B cell (primary cell): Measurements from ENCODE around the gene MNT. TPM values are rescaled to one million over a fixed set of nuclear protein-coding genes. Genes with fewer than 3 reads are reported as not detected.

Experiments used
- ATAC-seq: fragments of 200-7000 bp; cut with Tn5 transposase; one replicate; pipeline ENCODE4 v1.10.0; 2021; ENCODE audit warnings: low read depth, mild to moderate bottlenecking, moderate number of reproducible peaks, moderate library complexity
- CTCF ChIA-PET: fragments of 350-600 bp; sonication (Branson Sonifier 250); formaldehyde crosslinking; loops from one replicate; lab custom pipeline; 2021; ENCODE audit warnings: antibody characterized with exemption, inconsistent platforms; lab: Charles Lee
- POLR2A ChIA-PET: fragments of 350-600 bp; sonication (Branson Sonifier 250); formaldehyde crosslinking; loops from one replicate; lab custom pipeline; 2021; ENCODE audit warnings: antibody characterized with exemption; lab: Charles Lee
- DNase-seq: peaks from one replicate; pipeline ENCODE4 v3.0.0; 2013
- H2AFZ ChIP-seq: 2 replicates; pipeline ENCODE4 v1.6.1; 2012; ENCODE audit warnings: mild to moderate bottlenecking, low read depth, low read length; ENCODE audit not compliant: insufficient read depth, poor library complexity, severe bottlenecking
- H3K27ac ChIP-seq, 2 donors: 1 replicate in 1 of 2; 2 replicates in 1 of 2; pipeline ENCODE4 v1.5.1; 2012 to 2013; ENCODE audit warnings: low read length in 2 of 2, mild to moderate bottlenecking in 2 of 2, moderate library complexity in 1 of 2
- H3K27me3 ChIP-seq, 4 experiments: fragments of 200-600 bp in 1 of 4; sonication (generic) in 1 of 4; replicated peaks in 1 of 4; 1 replicate in 2 of 4; 2 replicates in 2 of 4; pipeline versions ENCODE4 v1.6.1 to v1.7.0; 2013 to 2016; ENCODE audit warnings: low read length in 3 of 4, mild to moderate bottlenecking in 2 of 4, mixed read lengths in 1 of 4, moderate library complexity in 1 of 4; ENCODE audit not compliant: insufficient read depth in 4 of 4, control insufficient read depth in 3 of 4; ENCODE audit errors: control extremely low read depth in 1 of 4
- H3K36me3 ChIP-seq, 2 experiments: replicated peaks in 1 of 2; 1 replicate in 1 of 2; 2 replicates in 1 of 2; pipeline versions ENCODE4 v1.6.1 to v1.7.1; 2013; ENCODE audit warnings: low read length in 1 of 2; ENCODE audit not compliant: insufficient read depth in 2 of 2, control insufficient read depth in 1 of 2; ENCODE audit errors: control extremely low read depth in 1 of 2, extremely low read depth in 1 of 2
- H3K4me1 ChIP-seq, 2 donors: fragments of 200-600 bp in 1 of 2; sonication (generic) in 1 of 2; 1 replicate in 1 of 2; 2 replicates in 1 of 2; pipeline versions ENCODE4 v1.5.1 to v1.6.1; 2013 to 2017; ENCODE audit warnings: low read length in 2 of 2; ENCODE audit not compliant: control insufficient read depth in 2 of 2, insufficient read depth in 2 of 2
- H3K4me2 ChIP-seq: replicated peaks from 2 replicates; pipeline ENCODE3; 2012; ENCODE audit warnings: mild to moderate bottlenecking, low read depth, low read length; ENCODE audit not compliant: poor library complexity, severe bottlenecking
- H3K4me3 ChIP-seq, 5 experiments: fragments of 200-600 bp in 1 of 5; sonication (generic) in 1 of 5; 1 replicate in 3 of 5; 2 replicates in 2 of 5; pipeline versions ENCODE4 v1.5.1 to v1.7.0; 2011 to 2016; ENCODE audit warnings: low read length in 4 of 5, mild to moderate bottlenecking in 4 of 5, low read depth in 2 of 5, control low read depth in 1 of 5, moderate library complexity in 1 of 5; ENCODE audit not compliant: insufficient read depth in 1 of 5; ENCODE audit errors: control extremely low read depth in 1 of 5, extremely low read depth in 1 of 5
- H3K79me2 ChIP-seq: fragments of 200-600 bp; sonication (generic); one replicate; pipeline ENCODE4 v1.6.0; 2016; ENCODE audit warnings: low read length; ENCODE audit not compliant: control insufficient read depth, insufficient read depth
- H3K9ac ChIP-seq: fragments of 200-600 bp; sonication (generic); 2 replicates; pipeline ENCODE4 v1.6.1; 2017; ENCODE audit warnings: mild to moderate bottlenecking, low read length, moderate library complexity
- H3K9me3 ChIP-seq, 3 donors: one replicate each; pipeline versions ENCODE4 v1.6.1 to v1.7.1; 2013; ENCODE audit warnings: low read length in 2 of 3; ENCODE audit not compliant: control insufficient read depth in 2 of 3, insufficient read depth in 1 of 3; ENCODE audit errors: control extremely low read depth in 1 of 3
- H4K20me1 ChIP-seq: 2 replicates; pipeline ENCODE4 v1.6.0; 2012; ENCODE audit warnings: mild to moderate bottlenecking, low read length; ENCODE audit not compliant: insufficient read depth, control insufficient read depth, poor library complexity, severe bottlenecking
- H3K27ac Mint-ChIP-seq: one replicate; pipeline ENCODE4 v1.8.0; 2021; ENCODE audit warnings: mixed read lengths
- H3K27me3 Mint-ChIP-seq: one replicate; pipeline ENCODE4 v1.8.0; 2021; ENCODE audit warnings: mixed read lengths
- H3K4me1 Mint-ChIP-seq: one replicate; pipeline ENCODE4 v1.8.0; 2021; ENCODE audit warnings: mixed read lengths
- H3K4me3 Mint-ChIP-seq: one replicate; pipeline ENCODE4 v1.8.0; 2021; ENCODE audit warnings: mixed read lengths
- H3K9me3 Mint-ChIP-seq: one replicate; pipeline ENCODE4 v1.8.0; 2022; ENCODE audit warnings: mixed read lengths; ENCODE audit not compliant: insufficient read depth
- CTCF ChIP-seq: fragments of 200-600 bp; IDR thresholded peaks from one replicate; pipeline ENCODE4 v1.8.0; 2022; ENCODE audit warnings: antibody characterized with exemption, mild to moderate bottlenecking
- EZH2 ChIP-seq: IDR thresholded peaks from 2 replicates; pipeline ENCODE4 v1.6.1; 2012; ENCODE audit warnings: borderline replicate concordance, low read depth, mild to moderate bottlenecking, moderate library complexity, low read length; ENCODE audit not compliant: insufficient read depth, poor library complexity, severe bottlenecking
- WGBS: methylation state at CpG from one replicate; pipeline ENCODE4 v1.1.5; 2013; ENCODE audit warnings: missing lambda C conversion rate; ENCODE audit not compliant: insufficient coverage; 5-methylcytosine and 5-hydroxymethylcytosine counted together
- intact Hi-C: fragments of 100-400 bp; cut with micrococcal nuclease; formaldehyde crosslinking; loops from one replicate; pipeline ENCODE4 v1.10.0; 2022
- polyA plus RNA-seq: library from polyadenylated mRNA; depleted of rRNA; stranded (reverse); fragments of >200 nt; gene quantifications from 2 replicates; pipeline ENCODE4 v1.2.3, GENCODE V29; 2012
- total RNA-seq, 2 donors: library from RNA; stranded (reverse); fragments of 120-200 nt in 1 of 2; gene quantifications; 1 replicate in 1 of 2; 2 replicates in 1 of 2; pipeline versions ENCODE4 v1.2.3 to v1.2.4, GENCODE V29; 2013 to 2022

Gene MNT
- total and polyA plus RNA-seq, 2 donors (not counting 1 experiment from before 2014, with no cell fraction given): 20.0 to 68.5 TPM

- intact Hi-C loops: loop anchor here (5.0 kb wide), 2 partner anchors 122 to 1203 kb away; partner anchors contain the start of gene METTL16
- H3K27me3 Mint-ChIP-seq: no peaks in the 10 kb centered on the region
- POLR2A ChIA-PET: no interaction called here
- TF ChIP-seq EZH2 (no peak), CTCF (no peak)
- no peak overlapping the region for H3K9ac ChIP-seq
- whole genome bisulfite sequencing: 97% methylated on average over 12 of the region's 12 CpGs
- H3K27ac ChIP-seq: peak overlapping the region; percentile 34 to 99
- H3K4me3 Mint-ChIP-seq: peak overlapping the region; percentile 67
- ATAC-seq: no peak
- H3K4me1 Mint-ChIP-seq: peaks cover 37% of the 10 kb centered on the region
- H3K27ac Mint-ChIP-seq: peak overlapping the region; percentile 81
- H3K4me3 ChIP-seq: no peak overlapping the region
- H3K4me2 ChIP-seq: no peak overlapping the region
- H3K36me3 ChIP-seq: peaks cover 0 to 24% of the 10 kb centered on the region in 2 experiments
- H4K20me1 ChIP-seq: peaks cover 68% of the 10 kb centered on the region
- peaks cover 27 to 38% of the 10 kb centered on the region in 2 donors for H3K4me1 ChIP-seq
- H3K9me3 ChIP-seq: no peaks in the 10 kb centered on the region
- H3K9me3 Mint-ChIP-seq: no peaks in the 10 kb centered on the region
- no peak for DNase-seq
- CTCF ChIA-PET: interaction anchor here (0.7 to 5.1 kb wide), 3 partner anchors 7 to 26 kb away, joined by 3 to 69 read pairs (median 40); no protein-coding TSS in a partner anchor
- H2AFZ ChIP-seq: no peak overlapping the region
- no peaks in the 10 kb centered on the region for H3K27me3 ChIP-seq
- H3K79me2 ChIP-seq: peaks cover 74% of the 10 kb centered on the region
Observed at GRCh38 chr17:2390199-2390836, 10.5 kb downstream of the MNT start.

GRCh38 chr17:2388683-2389055 lies 12.2 kb downstream of the MNT start:
- Histone ChIP-seq H2AFZ (no peak overlapping the region), H3K4me2 (no peak overlapping the region), H3K79me2 (peaks cover 76% of the 10 kb centered on the region), H3K9me3 (no peaks in the 10 kb centered on the region), H3K27me3 (no peaks in the 10 kb centered on the region), H3K27ac (no peak overlapping the region), H3K36me3 (peaks cover 0 to 25% of the 10 kb centered on the region in 2 experiments), H3K4me3 (no peak overlapping the region), H4K20me1 (peaks cover 55% of the 10 kb centered on the region), H3K9ac (no peak overlapping the region), H3K4me1 (peaks cover 19 to 24% of the 10 kb centered on the region in 2 donors)
- H3K27ac Mint-ChIP-seq: peak overlapping the region; percentile 59
- no peak for DNase-seq
- ATAC-seq: no peak
- H3K27me3 Mint-ChIP-seq: no peaks in the 10 kb centered on the region
- peaks cover 29% of the 10 kb centered on the region for H3K4me1 Mint-ChIP-seq
- 95% methylated on average over 12 of the region's 15 CpGs for WGBS
- TF ChIP-seq EZH2: no peak
- TF ChIP-seq CTCF: no peak
- H3K4me3 Mint-ChIP-seq: no peak overlapping the region
- CTCF ChIA-PET: interaction anchor here (14.1 kb wide), 1 partner anchor 26 kb away, joined by 650 read pairs; no protein-coding TSS in a partner anchor
- POLR2A ChIA-PET: no interaction called here
- H3K9me3 Mint-ChIP-seq: no peaks in the 10 kb centered on the region
- intact Hi-C loops: no loop called here
